MCF 10A (cell line): ENCODE results near the gene GPBP1. TPM values are rescaled to one million over a fixed set of nuclear protein-coding genes. Genes with fewer than 3 reads are reported as not detected.
A peak's percentile ranks its signal among the peaks of the same experiment; 100 is the strongest.

Source experiments
- BruUV-seq: library from RNA; stranded (reverse); fragments of 400-500 nt; replicated peaks from 2 replicates; lab custom pipeline; 2021; lab: Mats Ljungman, UMichigan
- CTCF ChIA-PET: fragments of 300-600 bp; sonication (Branson Sonifier 250); formaldehyde crosslinking; extraction: SDS; loops from one replicate; lab custom pipeline; 2021; ENCODE audit warnings: antibody characterized with exemption, inconsistent platforms; lab: Yijun Ruan, JAX
- POLR2A ChIA-PET: fragments of 300-600, 350-650 bp; sonication (Branson Sonifier 250); formaldehyde crosslinking; extraction: SDS; loops from one replicate; lab custom pipeline; 2020; ENCODE audit warnings: antibody characterized with exemption, inconsistent platforms; lab: Yijun Ruan, JAX
- DNase-seq: peaks from one replicate; pipeline ENCODE4 v3.0.0-alpha.2; 2018; ENCODE audit not compliant: unreplicated experiment
- H3K27ac Mint-ChIP-seq: one replicate; pipeline ENCODE4 v1.8.0; 2022; ENCODE audit warnings: mild to moderate bottlenecking, low read depth, mixed read lengths; ENCODE audit not compliant: unreplicated experiment
- H3K27me3 Mint-ChIP-seq: one replicate; pipeline ENCODE4 v1.8.0; 2022; ENCODE audit warnings: mixed read lengths; ENCODE audit not compliant: insufficient read depth, unreplicated experiment
- H3K36me3 Mint-ChIP-seq: one replicate; pipeline ENCODE4 v1.8.0; 2022; ENCODE audit warnings: mild to moderate bottlenecking, moderate library complexity, mixed read lengths; ENCODE audit not compliant: insufficient read depth, unreplicated experiment
- H3K4me1 Mint-ChIP-seq: one replicate; pipeline ENCODE4 v1.8.0; 2022; ENCODE audit warnings: mixed read lengths; ENCODE audit not compliant: insufficient read depth, unreplicated experiment
- H3K4me3 Mint-ChIP-seq: one replicate; pipeline ENCODE4 v1.8.0; 2022; ENCODE audit warnings: mild to moderate bottlenecking, moderate library complexity, mixed read lengths; ENCODE audit not compliant: unreplicated experiment
- H3K9me3 Mint-ChIP-seq: one replicate; pipeline ENCODE4 v1.8.0; 2022; ENCODE audit warnings: mixed read lengths; ENCODE audit not compliant: unreplicated experiment
- intact Hi-C: fragments of 100-400 bp; cut with micrococcal nuclease; formaldehyde crosslinking; loops from 2 replicates; pipeline ENCODE4 v1.14.1; 2022
- total RNA-seq: library from RNA; stranded (reverse); gene quantifications from 2 replicates; pipeline ENCODE4 v1.2.3, GENCODE V29; 2022
- TF ChIP-seq, protein P1 (sequence below): fragments of 200-600 bp; IDR thresholded peaks from one replicate; pipeline ENCODE4 v1.8.0; 2022; ENCODE audit warnings: antibody characterized with exemption, mild to moderate bottlenecking; ENCODE audit not compliant: unreplicated experiment

The GPBP1 gene
- total RNA-seq, 1 experiment from 2014 or later, result 63.6 TPM

DNA sequence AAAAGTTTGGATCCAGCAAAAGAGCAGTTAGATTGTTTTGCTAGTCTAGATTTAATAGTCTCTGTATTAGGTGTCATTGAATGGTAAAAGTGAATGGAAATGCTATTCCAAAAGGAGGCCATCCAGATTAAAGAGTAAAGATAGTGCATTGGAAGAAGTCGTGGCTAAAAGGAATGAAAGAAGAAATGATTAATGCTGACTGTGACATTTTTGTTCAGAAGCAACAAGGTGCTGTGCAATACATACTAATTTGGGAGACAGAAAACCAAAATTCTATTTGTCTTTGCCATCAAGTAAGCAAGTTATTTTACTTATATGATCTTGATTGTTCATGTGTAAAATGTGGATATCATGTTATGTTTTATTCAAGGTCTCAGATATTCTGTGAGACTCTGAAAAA, 85.1 kb downstream of the GPBP1 start:
- peaks cover 78% of the 10 kb centered on the region for H3K36me3 Mint-ChIP-seq

DNA sequence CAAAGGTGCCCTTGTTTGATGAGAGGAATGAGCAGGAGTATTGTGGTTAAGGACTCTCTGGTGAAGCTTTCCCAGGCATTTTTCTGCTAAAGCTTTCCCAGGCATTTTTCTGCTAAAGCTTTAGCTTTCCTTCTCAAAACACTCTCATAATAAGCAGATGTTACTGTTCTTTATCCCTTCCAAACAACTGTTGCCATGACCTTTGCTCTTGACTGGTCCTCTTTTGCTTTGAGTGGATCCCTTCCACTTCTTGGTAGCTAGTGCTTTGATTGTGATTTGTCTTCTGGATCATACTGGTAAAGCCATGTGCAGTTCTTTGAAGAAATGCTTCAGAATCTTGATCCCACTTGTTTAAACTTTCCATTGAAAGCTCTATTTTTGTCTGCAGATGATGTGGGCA, 85.8 kb downstream of the GPBP1 start:
- POLR2A ChIA-PET, result no interaction called here
- DNase-seq, result no peak
- Mint-ChIP-seq H3K4me1 (peaks cover 5% of the 10 kb centered on the region), H3K27ac (peak overlapping the region; percentile 63), H3K9me3 (no peaks in the 10 kb centered on the region), H3K36me3 (peaks cover 70% of the 10 kb centered on the region), H3K27me3 (no peaks in the 10 kb centered on the region), H3K4me3 (no peak overlapping the region)
- no TSS peak for BruUV-seq
- CTCF ChIA-PET, result interaction anchor here (0.8 kb wide), 1 partner anchor 20 kb away, joined by 3 read pairs; no protein-coding TSS in a partner anchor
- TF ChIP-seq, protein P1, sequence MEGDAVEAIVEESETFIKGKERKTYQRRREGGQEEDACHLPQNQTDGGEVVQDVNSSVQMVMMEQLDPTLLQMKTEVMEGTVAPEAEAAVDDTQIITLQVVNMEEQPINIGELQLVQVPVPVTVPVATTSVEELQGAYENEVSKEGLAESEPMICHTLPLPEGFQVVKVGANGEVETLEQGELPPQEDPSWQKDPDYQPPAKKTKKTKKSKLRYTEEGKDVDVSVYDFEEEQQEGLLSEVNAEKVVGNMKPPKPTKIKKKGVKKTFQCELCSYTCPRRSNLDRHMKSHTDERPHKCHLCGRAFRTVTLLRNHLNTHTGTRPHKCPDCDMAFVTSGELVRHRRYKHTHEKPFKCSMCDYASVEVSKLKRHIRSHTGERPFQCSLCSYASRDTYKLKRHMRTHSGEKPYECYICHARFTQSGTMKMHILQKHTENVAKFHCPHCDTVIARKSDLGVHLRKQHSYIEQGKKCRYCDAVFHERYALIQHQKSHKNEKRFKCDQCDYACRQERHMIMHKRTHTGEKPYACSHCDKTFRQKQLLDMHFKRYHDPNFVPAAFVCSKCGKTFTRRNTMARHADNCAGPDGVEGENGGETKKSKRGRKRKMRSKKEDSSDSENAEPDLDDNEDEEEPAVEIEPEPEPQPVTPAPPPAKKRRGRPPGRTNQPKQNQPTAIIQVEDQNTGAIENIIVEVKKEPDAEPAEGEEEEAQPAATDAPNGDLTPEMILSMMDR, result no peak
- intact Hi-C loops, result no loop called here

More for the DNA sequence above, 85.1 kb downstream of the GPBP1 start:
- TF ChIP-seq, protein P1, result no peak
- intact Hi-C loops, result no loop called here
- Mint-ChIP-seq H3K4me3 (no peak overlapping the region), H3K4me1 (peaks cover 5% of the 10 kb centered on the region), H3K27me3 (no peaks in the 10 kb centered on the region), H3K9me3 (no peaks in the 10 kb centered on the region), H3K27ac (no peak overlapping the region)
- ChIA-PET POLR2A (no interaction called here), CTCF (no interaction called here)
- DNase-seq, result no peak
- no TSS peak for BruUV-seq

DNA sequence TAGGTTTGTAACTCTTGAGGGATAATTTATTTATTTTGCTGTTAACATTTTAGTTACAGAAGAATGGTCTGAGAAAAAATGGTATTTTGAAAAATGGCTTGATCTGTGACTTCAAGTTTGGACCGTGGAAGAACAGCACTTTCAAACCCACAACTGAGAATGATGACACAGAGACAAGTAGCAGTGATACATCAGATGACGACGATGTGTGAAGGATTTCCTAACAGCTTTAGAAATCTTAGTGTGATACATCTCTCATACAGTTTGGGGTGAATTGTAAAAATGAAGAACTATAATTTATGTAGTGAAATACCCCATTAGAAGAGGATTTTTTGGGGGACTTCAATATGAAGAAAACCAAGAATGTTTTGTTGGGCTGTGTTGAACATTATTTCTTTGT, 88.7 kb downstream of the GPBP1 start:
- ChIA-PET POLR2A (no interaction called here), CTCF (no interaction called here)
- no peaks in the 10 kb centered on the region for H3K27me3 Mint-ChIP-seq
- BruUV-seq, result TSS peak; percentile 15
- intact Hi-C loops, result no loop called here
- peaks cover 5% of the 10 kb centered on the region for H3K4me1 Mint-ChIP-seq
- TF ChIP-seq, protein P1, result no peak
- peaks cover 55% of the 10 kb centered on the region for H3K36me3 Mint-ChIP-seq
- H3K9me3 Mint-ChIP-seq, result no peaks in the 10 kb centered on the region
- no peak overlapping the region for H3K4me3 Mint-ChIP-seq
- no peak overlapping the region for H3K27ac Mint-ChIP-seq
- no peak for DNase-seq

DNA sequence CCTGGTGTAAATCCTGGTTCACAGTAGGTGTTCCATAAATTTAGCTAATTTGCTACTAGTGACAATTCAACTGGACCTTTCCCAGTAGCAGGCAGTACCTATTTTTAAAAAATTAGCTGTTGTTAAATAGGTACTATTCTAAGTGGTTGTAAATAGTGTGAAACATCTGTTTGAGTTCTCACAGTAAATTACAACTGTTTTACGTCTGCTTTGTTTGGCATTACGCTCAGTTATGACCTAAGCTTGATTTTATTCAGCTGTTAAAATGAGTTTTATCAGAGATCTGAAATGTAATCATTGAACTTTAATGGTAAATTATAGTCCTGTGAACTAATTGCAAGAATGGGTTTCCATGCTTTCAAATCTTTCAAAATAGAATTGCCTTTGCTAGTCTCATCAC, 93.9 kb downstream of the GPBP1 start:
- BruUV-seq, result no TSS peak
- Mint-ChIP-seq H3K4me3 (no peak overlapping the region), H3K4me1 (no peaks in the 10 kb centered on the region), H3K27ac (no peak overlapping the region), H3K36me3 (peaks cover 21% of the 10 kb centered on the region), H3K9me3 (no peaks in the 10 kb centered on the region), H3K27me3 (no peaks in the 10 kb centered on the region)
- ChIA-PET CTCF (interaction anchor here (0.6 kb wide), 1 partner anchor 542 kb away, joined by 3 read pairs; no protein-coding TSS in a partner anchor), POLR2A (interaction anchor here (0.6 kb wide), 1 partner anchor 26 kb away, joined by 3 read pairs; no protein-coding TSS in a partner anchor)
- TF ChIP-seq, protein P1, result no peak
- intact Hi-C loops, result no loop called here
- no peak for DNase-seq
